MCF 10A (cell line): ENCODE measurements around the gene MAP7D1. TPM values are rescaled to one million over a fixed set of nuclear protein-coding genes. Genes with fewer than 3 reads are reported as not detected.

Experiments
- BruUV-seq: library from RNA; stranded (reverse); fragments of 400-500 nt; replicated peaks from 2 replicates; lab custom pipeline; 2021; lab: Mats Ljungman, UMichigan
- CTCF ChIA-PET: fragments of 300-600 bp; sonication (Branson Sonifier 250); formaldehyde crosslinking; extraction: SDS; loops from one replicate; lab custom pipeline; 2021; ENCODE audit warnings: antibody characterized with exemption, inconsistent platforms; lab: Yijun Ruan, JAX
- POLR2A ChIA-PET: fragments of 300-600, 350-650 bp; sonication (Branson Sonifier 250); formaldehyde crosslinking; extraction: SDS; loops from one replicate; lab custom pipeline; 2020; ENCODE audit warnings: antibody characterized with exemption, inconsistent platforms; lab: Yijun Ruan, JAX
- DNase-seq: peaks from one replicate; pipeline ENCODE4 v3.0.0-alpha.2; 2018; ENCODE audit not compliant: unreplicated experiment
- H3K27ac Mint-ChIP-seq: one replicate; pipeline ENCODE4 v1.8.0; 2022; ENCODE audit warnings: mild to moderate bottlenecking, low read depth, mixed read lengths; ENCODE audit not compliant: unreplicated experiment
- H3K27me3 Mint-ChIP-seq: one replicate; pipeline ENCODE4 v1.8.0; 2022; ENCODE audit warnings: mixed read lengths; ENCODE audit not compliant: insufficient read depth, unreplicated experiment
- H3K36me3 Mint-ChIP-seq: one replicate; pipeline ENCODE4 v1.8.0; 2022; ENCODE audit warnings: mild to moderate bottlenecking, moderate library complexity, mixed read lengths; ENCODE audit not compliant: insufficient read depth, unreplicated experiment
- H3K4me1 Mint-ChIP-seq: one replicate; pipeline ENCODE4 v1.8.0; 2022; ENCODE audit warnings: mixed read lengths; ENCODE audit not compliant: insufficient read depth, unreplicated experiment
- H3K4me3 Mint-ChIP-seq: one replicate; pipeline ENCODE4 v1.8.0; 2022; ENCODE audit warnings: mild to moderate bottlenecking, moderate library complexity, mixed read lengths; ENCODE audit not compliant: unreplicated experiment
- H3K9me3 Mint-ChIP-seq: one replicate; pipeline ENCODE4 v1.8.0; 2022; ENCODE audit warnings: mixed read lengths; ENCODE audit not compliant: unreplicated experiment
- intact Hi-C: fragments of 100-400 bp; cut with micrococcal nuclease; formaldehyde crosslinking; loops from 2 replicates; pipeline ENCODE4 v1.14.1; 2022
- total RNA-seq: library from RNA; stranded (reverse); gene quantifications from 2 replicates; pipeline ENCODE4 v1.2.3, GENCODE V29; 2022
- TF ChIP-seq, protein P1 (sequence below): fragments of 200-600 bp; IDR thresholded peaks from one replicate; pipeline ENCODE4 v1.8.0; 2022; ENCODE audit warnings: antibody characterized with exemption, mild to moderate bottlenecking; ENCODE audit not compliant: unreplicated experiment

The MAP7D1 gene
- total RNA-seq, 1 experiment from 2014 or later = 170 TPM

DNA sequence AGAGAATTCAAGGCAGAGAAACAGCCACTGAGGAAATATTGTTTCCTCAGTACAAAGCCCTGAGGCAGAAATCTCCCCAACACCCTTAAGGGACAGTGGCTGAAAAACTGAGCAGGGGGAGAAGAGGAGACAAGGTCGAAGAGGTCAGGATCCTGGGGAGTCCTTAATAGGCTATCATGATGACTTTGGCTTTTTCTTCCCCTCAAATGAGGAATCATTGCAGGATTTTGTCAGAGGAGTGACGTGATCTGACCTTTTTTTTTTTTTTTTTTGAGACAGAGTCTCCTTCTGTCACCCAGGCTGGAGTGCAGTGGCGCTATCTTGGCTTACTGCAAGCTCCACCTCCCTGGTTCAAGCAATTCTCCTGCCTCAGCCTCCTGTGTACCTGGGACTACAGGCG, 10.2 kb downstream of the MAP7D1 start:
- TF ChIP-seq, protein P1, sequence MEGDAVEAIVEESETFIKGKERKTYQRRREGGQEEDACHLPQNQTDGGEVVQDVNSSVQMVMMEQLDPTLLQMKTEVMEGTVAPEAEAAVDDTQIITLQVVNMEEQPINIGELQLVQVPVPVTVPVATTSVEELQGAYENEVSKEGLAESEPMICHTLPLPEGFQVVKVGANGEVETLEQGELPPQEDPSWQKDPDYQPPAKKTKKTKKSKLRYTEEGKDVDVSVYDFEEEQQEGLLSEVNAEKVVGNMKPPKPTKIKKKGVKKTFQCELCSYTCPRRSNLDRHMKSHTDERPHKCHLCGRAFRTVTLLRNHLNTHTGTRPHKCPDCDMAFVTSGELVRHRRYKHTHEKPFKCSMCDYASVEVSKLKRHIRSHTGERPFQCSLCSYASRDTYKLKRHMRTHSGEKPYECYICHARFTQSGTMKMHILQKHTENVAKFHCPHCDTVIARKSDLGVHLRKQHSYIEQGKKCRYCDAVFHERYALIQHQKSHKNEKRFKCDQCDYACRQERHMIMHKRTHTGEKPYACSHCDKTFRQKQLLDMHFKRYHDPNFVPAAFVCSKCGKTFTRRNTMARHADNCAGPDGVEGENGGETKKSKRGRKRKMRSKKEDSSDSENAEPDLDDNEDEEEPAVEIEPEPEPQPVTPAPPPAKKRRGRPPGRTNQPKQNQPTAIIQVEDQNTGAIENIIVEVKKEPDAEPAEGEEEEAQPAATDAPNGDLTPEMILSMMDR = no peak
- Mint-ChIP-seq H3K27ac (peak overlapping the region; percentile 35), H3K36me3 (peaks cover 35% of the 10 kb centered on the region), H3K27me3 (no peaks in the 10 kb centered on the region), H3K4me3 (no peak overlapping the region), H3K9me3 (no peaks in the 10 kb centered on the region), H3K4me1 (peaks cover 54% of the 10 kb centered on the region)
- intact Hi-C loops = no loop called here
- no peak for DNase-seq
- ChIA-PET CTCF (interaction anchor here (0.6 to 8.1 kb wide), 7 partner anchors 16 to 404 kb away, joined by 3 to 83 read pairs (median 4); partner anchors contain the start of gene TRAPPC3), POLR2A (interaction anchor here (1.2 to 1.5 kb wide), 4 partner anchors 9 to 58 kb away, joined by 3 to 6 read pairs (median 4); partner anchors contain the start of genes MAP7D1, THRAP3 and TRAPPC3)
- BruUV-seq = no TSS peak

DNA sequence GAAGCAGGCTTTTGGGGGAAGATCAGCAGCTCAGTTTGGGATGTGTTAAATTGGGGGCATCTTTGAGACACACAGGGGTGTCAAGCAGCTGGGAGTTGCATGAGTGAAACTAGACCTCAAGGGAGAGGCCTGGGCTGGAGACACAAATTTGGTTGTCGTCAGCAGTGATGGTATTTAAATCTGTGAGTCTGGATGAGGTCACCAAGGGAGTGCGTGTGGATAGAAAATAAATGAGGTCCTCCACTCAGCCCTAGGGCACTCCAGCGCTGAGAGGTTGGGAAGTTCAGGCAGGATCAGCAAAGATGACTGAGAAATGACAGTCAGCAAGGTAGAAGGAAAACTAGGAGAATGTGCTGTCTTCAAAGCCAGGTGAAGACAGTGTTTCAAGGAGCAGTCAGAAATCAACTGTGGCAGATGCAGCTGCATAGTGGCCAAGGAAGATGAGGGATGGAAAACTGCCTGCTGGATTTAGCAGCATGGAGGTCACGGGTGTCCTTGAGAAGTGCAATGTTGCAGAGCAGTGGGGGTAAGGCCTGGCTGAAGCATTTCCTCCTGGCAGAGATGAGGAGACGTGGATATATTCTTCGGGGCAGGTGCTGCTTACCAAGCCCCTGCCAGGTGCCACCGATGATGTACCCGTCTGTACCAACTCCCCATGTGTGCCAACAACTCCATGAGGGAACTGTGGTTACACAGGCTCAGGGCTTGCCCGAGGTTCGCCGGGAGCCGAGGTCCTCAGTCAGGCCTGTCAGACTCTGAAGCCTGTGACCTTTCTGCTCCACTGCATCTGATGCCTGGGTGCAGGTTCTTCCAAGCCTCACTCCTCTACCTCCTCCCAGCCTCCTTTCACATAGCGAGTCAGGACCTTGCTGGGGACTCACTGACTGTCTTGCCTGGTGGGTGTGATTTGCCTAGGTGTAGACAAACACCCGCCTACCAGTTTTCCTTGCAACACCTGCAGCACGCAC, 11.3 kb downstream of the MAP7D1 start:
- no peaks in the 10 kb centered on the region for H3K27me3 Mint-ChIP-seq
- BruUV-seq = no TSS peak
- H3K27ac Mint-ChIP-seq = peak overlapping the region; percentile 35
- TF ChIP-seq, protein P1 = no peak
- H3K4me1 Mint-ChIP-seq = peaks cover 47% of the 10 kb centered on the region
- ChIA-PET CTCF (interaction anchor here (0.6 to 8.1 kb wide), 5 partner anchors 17 to 405 kb away, joined by 3 to 83 read pairs (median 9); partner anchors contain the start of gene TRAPPC3), POLR2A (interaction anchor here (1.3 to 1.5 kb wide), 3 partner anchors 11 to 57 kb away, joined by 4 to 6 read pairs (median 5); partner anchors contain the start of genes MAP7D1, THRAP3 and TRAPPC3)
- peaks cover 45% of the 10 kb centered on the region for H3K36me3 Mint-ChIP-seq
- intact Hi-C loops = no loop called here
- DNase-seq = no peak
- H3K9me3 Mint-ChIP-seq = no peaks in the 10 kb centered on the region
- H3K4me3 Mint-ChIP-seq = no peak overlapping the region

DNA sequence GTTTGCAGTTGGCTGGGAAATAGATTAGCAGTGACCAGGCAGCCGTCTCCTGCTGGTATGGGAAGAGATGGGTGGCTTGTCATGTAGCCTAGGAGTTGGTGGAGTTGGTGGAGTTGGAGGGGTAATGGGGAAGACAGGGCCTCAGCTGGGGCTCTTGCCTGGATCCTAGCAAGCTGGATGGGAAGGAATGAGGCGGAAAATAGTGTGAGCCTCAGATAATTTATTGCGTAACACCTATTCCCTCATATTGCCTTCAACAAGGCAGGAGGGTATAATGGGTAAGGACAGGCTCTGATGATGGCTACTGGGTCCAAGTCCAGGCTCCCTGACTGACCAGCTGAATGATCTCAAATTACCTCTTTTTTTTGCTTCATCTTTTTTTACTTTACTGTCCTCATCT, 12.6 kb downstream of the MAP7D1 start:
- intact Hi-C loops = no loop called here
- Mint-ChIP-seq H3K4me3 (no peak overlapping the region), H3K27ac (no peak overlapping the region), H3K9me3 (no peaks in the 10 kb centered on the region), H3K4me1 (peaks cover 45% of the 10 kb centered on the region), H3K36me3 (peaks cover 53% of the 10 kb centered on the region), H3K27me3 (no peaks in the 10 kb centered on the region)
- no TSS peak for BruUV-seq
- ChIA-PET CTCF (interaction anchor here (0.7 to 4.2 kb wide), 4 partner anchors 19 to 963 kb away, joined by 3 to 38 read pairs (median 10); partner anchors contain the start of gene TRAPPC3), POLR2A (no interaction called here)
- TF ChIP-seq, protein P1 = no peak
- DNase-seq = no peak
